Breast epithelium (tissue), 3 donors: Measurements from ENCODE around the gene E2F3.

Experiments
- CTCF ChIP-seq, 3 donors: fragments of 450-650 bp; IDR thresholded peaks; one replicate each; pipeline ENCODE4 v1.5.1; 2016 to 2017; ENCODE audit warnings: antibody characterized with exemption in 3 of 3, mild to moderate bottlenecking in 3 of 3, moderate library complexity in 3 of 3
- POLR2A ChIP-seq: fragments of 450-650 bp; IDR thresholded peaks from one replicate; pipeline ENCODE4 v1.6.1; 2016; ENCODE audit warnings: antibody characterized with exemption, mild to moderate bottlenecking, moderate library complexity
- POLR2AphosphoS5 ChIP-seq, 3 donors: sonication (generic); formaldehyde crosslinking; IDR thresholded peaks; one replicate each; pipeline ENCODE4 v1.6.1; 2017; ENCODE audit warnings: antibody characterized with exemption in 3 of 3

GRCh38 chr6:20541382-20541781 is 139.7 kb downstream of the E2F3 start:
- TF ChIP-seq POLR2AphosphoS5 (IDR thresholded peaks at IDR 0.05) = no peak
- TF ChIP-seq CTCF (IDR thresholded peaks at IDR 0.05) = no peak
- TF ChIP-seq POLR2A = no peak
